ENCODE results near the gene DIPK1A. TPM values are rescaled to one million over a fixed set of nuclear protein-coding genes. Genes with fewer than 3 reads are reported as not detected.
"Not testable (repeated sequence)": the region's sequence is repeated elsewhere in the genome, so short reads cannot be mapped to it uniquely, and the experiment has no call there.

DIPK1A gene
- total RNA-seq, 1 experiment from 2014 or later: 1.2 TPM

DNA sequence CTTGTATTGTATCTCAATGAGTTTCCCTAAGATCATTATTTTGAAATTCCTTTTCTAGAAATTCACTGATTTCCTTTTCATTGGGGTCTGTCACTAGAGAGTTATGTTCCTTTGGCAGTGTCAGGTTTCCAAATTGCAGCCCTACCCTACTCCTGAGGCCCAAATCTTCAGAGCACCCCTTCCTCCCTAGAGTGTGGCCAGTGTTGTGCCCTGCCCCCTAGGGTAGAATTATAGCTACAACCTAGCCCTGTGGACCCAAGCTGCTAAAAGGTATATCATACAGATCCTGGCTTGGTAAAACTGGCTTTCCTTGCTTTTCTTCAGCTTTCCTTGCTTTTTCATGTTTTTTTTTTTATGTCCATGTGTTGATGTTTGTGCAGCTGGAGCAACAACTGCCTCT lies 60.7 kb downstream of the DIPK1A start:
- in situ Hi-C loops (cut with HindIII; ENCODE audit: low pct_unique_long_range_greater_than_20kb, low sequenced_read_pairs): no loop called here
- TF ChIP-seq TCF7L2 (IDR thresholded peaks at IDR 0.05; ENCODE audit: low read depth, low read length) (no peak), SIN3A (IDR thresholded peaks at IDR 0.05; ENCODE audit: borderline replicate concordance, insufficient read depth, low read depth, low read length) (no peak), POLR2AphosphoS5 (IDR thresholded peaks at IDR 0.05; ENCODE audit: low read depth, low read length) (no peak)
- TF ChIP-seq, protein P1, sequence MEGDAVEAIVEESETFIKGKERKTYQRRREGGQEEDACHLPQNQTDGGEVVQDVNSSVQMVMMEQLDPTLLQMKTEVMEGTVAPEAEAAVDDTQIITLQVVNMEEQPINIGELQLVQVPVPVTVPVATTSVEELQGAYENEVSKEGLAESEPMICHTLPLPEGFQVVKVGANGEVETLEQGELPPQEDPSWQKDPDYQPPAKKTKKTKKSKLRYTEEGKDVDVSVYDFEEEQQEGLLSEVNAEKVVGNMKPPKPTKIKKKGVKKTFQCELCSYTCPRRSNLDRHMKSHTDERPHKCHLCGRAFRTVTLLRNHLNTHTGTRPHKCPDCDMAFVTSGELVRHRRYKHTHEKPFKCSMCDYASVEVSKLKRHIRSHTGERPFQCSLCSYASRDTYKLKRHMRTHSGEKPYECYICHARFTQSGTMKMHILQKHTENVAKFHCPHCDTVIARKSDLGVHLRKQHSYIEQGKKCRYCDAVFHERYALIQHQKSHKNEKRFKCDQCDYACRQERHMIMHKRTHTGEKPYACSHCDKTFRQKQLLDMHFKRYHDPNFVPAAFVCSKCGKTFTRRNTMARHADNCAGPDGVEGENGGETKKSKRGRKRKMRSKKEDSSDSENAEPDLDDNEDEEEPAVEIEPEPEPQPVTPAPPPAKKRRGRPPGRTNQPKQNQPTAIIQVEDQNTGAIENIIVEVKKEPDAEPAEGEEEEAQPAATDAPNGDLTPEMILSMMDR (IDR thresholded peaks at IDR 0.05): no peak; the same call in 1 of the 2 replicates
- TF ChIP-seq, protein P2, sequence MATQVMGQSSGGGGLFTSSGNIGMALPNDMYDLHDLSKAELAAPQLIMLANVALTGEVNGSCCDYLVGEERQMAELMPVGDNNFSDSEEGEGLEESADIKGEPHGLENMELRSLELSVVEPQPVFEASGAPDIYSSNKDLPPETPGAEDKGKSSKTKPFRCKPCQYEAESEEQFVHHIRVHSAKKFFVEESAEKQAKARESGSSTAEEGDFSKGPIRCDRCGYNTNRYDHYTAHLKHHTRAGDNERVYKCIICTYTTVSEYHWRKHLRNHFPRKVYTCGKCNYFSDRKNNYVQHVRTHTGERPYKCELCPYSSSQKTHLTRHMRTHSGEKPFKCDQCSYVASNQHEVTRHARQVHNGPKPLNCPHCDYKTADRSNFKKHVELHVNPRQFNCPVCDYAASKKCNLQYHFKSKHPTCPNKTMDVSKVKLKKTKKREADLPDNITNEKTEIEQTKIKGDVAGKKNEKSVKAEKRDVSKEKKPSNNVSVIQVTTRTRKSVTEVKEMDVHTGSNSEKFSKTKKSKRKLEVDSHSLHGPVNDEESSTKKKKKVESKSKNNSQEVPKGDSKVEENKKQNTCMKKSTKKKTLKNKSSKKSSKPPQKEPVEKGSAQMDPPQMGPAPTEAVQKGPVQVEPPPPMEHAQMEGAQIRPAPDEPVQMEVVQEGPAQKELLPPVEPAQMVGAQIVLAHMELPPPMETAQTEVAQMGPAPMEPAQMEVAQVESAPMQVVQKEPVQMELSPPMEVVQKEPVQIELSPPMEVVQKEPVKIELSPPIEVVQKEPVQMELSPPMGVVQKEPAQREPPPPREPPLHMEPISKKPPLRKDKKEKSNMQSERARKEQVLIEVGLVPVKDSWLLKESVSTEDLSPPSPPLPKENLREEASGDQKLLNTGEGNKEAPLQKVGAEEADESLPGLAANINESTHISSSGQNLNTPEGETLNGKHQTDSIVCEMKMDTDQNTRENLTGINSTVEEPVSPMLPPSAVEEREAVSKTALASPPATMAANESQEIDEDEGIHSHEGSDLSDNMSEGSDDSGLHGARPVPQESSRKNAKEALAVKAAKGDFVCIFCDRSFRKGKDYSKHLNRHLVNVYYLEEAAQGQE (IDR thresholded peaks at IDR 0.05; ENCODE audit: insufficient read depth in 1 of 2, low read depth in 2 of 2, low read length in 1 of 2): no peak
- Histone ChIP-seq H3K4me1 (ENCODE audit: control insufficient read depth, insufficient read depth, low read length) (no peaks in the 10 kb centered on the region), H3K36me3 (ENCODE audit: control insufficient read depth, insufficient read depth, low read length) (no peaks in the 10 kb centered on the region), H3K27me3 (ENCODE audit: control insufficient read depth, insufficient read depth, low read length) (no peaks in the 10 kb centered on the region), H3K4me3 (ENCODE audit: low read depth in 2 of 2, low read length in 2 of 2) (no peak overlapping the region), H3K27ac (ENCODE audit: low read length) (no peak overlapping the region), H3K9me3 (ENCODE audit: control insufficient read depth, insufficient read depth, low read depth, low read length) (no peaks in the 10 kb centered on the region)
- DNase-seq (ENCODE audit: low read depth, low spot score) (no peak), ATAC-seq (no peak)
- CTCF ChIA-PET: no interaction called here
- POLR2A ChIA-PET: no interaction called here
- BruUV-seq (replicated peaks): no TSS peak
- intact Hi-C loops (cut with micrococcal nuclease; ENCODE audit: unreplicated experiment): no loop called here

DNA sequence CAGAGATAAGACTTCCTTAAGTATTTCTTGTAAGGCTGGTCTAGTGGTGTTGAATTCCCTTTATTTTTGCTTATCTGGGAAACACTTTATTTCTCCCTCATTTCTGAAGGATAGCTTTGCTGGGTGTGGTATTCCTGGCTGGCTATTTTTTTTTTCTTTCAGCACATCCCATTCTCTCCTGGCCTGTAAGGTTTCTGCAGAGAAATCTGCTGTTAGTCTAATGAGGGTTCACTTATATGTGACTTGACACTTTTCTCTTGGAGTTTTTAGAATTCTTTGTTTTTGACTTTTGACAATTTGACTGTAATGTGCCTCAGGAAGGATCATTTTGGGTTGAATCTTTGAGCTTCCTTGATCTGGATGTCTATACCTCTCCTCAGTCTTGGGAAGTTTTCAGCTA lies 61.5 kb downstream of the DIPK1A start:
- TF ChIP-seq, protein P1 (IDR thresholded peaks at IDR 0.05): no peak

DNA sequence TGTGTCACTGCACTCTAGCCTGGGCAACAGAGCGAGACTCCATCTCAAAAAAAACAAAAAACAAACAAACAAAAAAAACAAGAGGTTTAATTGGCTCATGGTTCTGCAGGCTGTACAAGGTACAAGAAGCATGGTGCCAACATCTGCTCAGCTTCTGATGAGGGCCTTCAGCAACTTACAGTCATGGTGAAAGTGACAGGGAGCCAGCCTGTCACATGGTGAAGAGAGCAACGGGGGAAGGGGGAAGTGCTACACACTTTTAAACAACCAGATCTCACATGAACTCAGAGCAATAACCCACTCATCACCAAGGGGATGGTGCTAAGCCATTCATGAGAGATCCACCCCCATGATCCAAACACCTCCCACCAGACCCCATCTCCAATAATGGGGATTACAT lies 63.2 kb downstream of the DIPK1A start:
- H3K27ac ChIP-seq (ENCODE audit: low read length); POLR2A ChIA-PET; H3K36me3 ChIP-seq (ENCODE audit: control insufficient read depth, insufficient read depth, low read length); BruUV-seq (replicated peaks); H3K9me3 ChIP-seq (ENCODE audit: control insufficient read depth, insufficient read depth, low read depth, low read length); H3K27me3 ChIP-seq (ENCODE audit: control insufficient read depth, insufficient read depth, low read length); intact Hi-C loops (cut with micrococcal nuclease; ENCODE audit: unreplicated experiment); CTCF ChIA-PET; H3K4me1 ChIP-seq (ENCODE audit: control insufficient read depth, insufficient read depth, low read length); ATAC-seq; H3K4me3 ChIP-seq (ENCODE audit: low read depth in 2 of 2, low read length in 2 of 2); in situ Hi-C loops (cut with HindIII; ENCODE audit: low pct_unique_long_range_greater_than_20kb, low sequenced_read_pairs); DNase-seq (ENCODE audit: low read depth, low spot score): not testable (repeated sequence)

More for the DNA sequence above, 61.5 kb downstream of the DIPK1A start:
- in situ Hi-C loops (cut with HindIII; ENCODE audit: low pct_unique_long_range_greater_than_20kb, low sequenced_read_pairs) (no loop called here), intact Hi-C loops (cut with micrococcal nuclease; ENCODE audit: unreplicated experiment) (no loop called here)
- POLR2A ChIA-PET: no interaction called here
- Histone ChIP-seq H3K4me3 (ENCODE audit: low read depth in 2 of 2, low read length in 2 of 2) (no peak overlapping the region), H3K27ac (ENCODE audit: low read length) (no peak overlapping the region), H3K27me3 (ENCODE audit: control insufficient read depth, insufficient read depth, low read length) (no peaks in the 10 kb centered on the region), H3K9me3 (ENCODE audit: control insufficient read depth, insufficient read depth, low read depth, low read length) (no peaks in the 10 kb centered on the region), H3K36me3 (ENCODE audit: control insufficient read depth, insufficient read depth, low read length) (no peaks in the 10 kb centered on the region), H3K4me1 (ENCODE audit: control insufficient read depth, insufficient read depth, low read length) (no peaks in the 10 kb centered on the region)
- no peak for DNase-seq (ENCODE audit: low read depth, low spot score)
- CTCF ChIA-PET: no interaction called here
- no peak for ATAC-seq
- no TSS peak for BruUV-seq (replicated peaks)

All from Panc1 (cell line).